GM19025 (cell line): ENCODE results near the gene BBS9.

Experiments
- ATAC-seq: cut with Tn5 transposase; IDR thresholded peaks from one replicate; pipeline ENCODE4 v1.9.1; 2021; ENCODE audit warnings: mild to moderate bottlenecking, low read depth, moderate library complexity; ENCODE audit not compliant: unreplicated experiment

The BBS9 gene

GRCh38 chr7:33422141-33422540, 292.8 kb downstream of the BBS9 start:
- ATAC-seq: no peak

DNA sequence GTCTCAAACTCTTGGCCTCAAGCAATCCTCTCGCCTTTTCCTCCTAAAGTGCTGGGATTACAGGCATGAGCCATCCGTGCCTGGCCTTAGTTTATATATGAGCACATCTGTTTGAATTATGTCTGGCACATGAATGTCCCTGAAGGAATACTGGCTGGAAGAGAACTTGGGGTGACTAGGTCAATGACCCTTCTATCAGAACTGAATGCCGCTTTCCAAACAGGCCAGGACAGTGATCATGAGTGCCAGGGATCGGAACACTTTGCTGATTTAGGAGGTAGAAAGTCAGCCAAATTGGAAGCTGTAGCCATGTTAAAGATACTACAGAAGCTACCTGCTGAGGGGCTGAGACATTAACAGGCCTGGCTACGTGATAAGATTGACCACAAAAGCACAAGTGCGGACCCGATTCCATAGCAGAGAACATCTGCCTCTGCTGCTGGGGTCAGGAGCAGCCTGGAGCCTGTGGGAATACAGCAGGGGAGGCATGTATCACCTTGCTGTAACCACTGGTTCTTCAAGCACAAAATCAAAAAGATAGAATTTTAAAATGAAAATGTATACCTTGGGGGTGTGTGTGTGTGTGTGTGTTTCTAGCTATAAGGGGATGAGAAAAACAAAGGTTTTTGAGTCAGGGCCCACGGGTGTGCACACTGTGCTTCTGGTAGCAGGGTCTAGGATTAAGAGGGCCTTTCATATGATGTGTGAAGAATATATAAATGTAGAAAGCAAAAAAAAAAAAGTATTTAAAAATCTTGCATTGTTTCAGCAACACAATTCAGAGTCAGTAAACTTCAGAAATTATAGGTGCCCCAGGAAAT, 293.7 kb downstream of the BBS9 start:
- ATAC-seq: no peak

DNA sequence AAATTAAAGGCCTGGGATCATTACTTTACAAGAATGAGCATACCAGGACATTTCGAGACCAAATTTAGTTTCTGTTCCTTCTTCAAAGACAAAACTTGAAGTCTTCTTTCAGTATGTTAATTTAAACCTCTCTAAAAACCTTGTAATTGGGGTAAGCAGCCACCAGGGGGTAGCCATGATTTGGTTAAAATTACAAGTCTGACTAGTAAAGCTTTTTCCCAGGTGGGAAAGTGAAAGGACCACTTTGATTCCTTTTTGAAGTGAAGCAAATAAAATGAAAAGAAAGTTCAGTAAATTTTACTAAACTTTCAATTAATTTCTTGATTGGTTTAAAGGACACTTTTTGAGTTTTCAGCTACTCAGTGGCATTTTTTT, 294.3 kb downstream of the BBS9 start:
- no peak for ATAC-seq

DNA sequence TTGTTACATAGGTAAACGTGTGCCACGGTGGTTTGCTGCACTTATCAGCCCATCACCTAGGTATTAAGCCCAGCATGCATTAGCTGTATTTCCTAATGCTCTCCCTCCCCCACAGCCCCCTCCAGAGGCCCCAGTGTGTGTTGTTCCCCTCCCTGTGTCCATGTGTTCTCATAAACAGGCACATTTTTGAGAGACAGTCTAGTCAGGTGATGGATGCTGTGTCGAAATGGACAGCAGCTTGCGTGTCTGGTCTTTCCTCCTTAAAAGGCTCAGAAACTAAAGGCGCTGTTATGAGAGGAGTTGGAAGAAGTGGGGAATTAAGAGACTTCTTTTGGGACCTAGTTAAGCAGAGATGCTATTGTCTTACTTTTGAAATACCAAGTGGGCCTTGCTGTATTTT, 296.0 kb downstream of the BBS9 start:
- no peak for ATAC-seq

GRCh38 chr7:33425929-33426678, 296.7 kb downstream of the BBS9 start:
- ATAC-seq: no peak

DNA sequence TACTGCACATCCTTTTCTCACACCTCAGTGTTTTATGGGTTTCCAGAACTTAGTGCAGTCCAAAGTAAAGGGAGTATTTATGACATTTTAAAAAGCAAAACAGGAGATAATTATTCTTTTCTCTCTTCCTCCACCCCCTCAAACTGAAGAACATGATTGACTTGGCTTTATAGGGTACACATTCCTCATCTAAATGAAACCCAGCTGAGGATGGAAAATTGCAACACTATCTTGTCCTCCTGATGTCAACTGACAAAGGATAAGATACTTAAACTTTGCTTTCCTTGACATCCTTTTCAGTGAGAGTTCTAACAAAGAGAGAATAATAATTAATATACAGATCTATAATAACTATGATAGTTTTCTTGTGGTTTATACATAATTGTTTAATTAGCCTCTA, 299.1 kb downstream of the BBS9 start:
- no peak for ATAC-seq

DNA sequence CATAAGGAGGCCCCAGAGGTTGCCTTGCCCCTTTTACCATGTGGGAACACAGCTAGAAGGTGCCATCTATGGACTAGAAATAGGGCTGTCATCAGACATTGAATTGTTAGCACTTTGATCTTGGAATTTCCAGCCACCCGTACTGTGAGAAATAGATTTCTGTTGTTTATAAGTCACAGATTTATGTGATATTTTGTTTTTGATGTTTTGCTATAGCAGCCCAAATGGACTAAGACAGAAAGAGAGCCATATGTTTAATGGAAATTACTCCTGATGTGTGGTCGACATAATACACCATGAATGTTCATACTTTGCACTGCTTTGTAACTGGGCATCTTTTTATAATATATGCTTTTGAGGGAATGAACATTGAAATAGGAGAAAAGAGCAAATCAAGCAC, 302.2 kb downstream of the BBS9 start:
- no peak for ATAC-seq

- ATAC-seq: no peak
Measured at GRCh38 chr7:33432821-33433220, 303.5 kb downstream of the BBS9 start.

DNA sequence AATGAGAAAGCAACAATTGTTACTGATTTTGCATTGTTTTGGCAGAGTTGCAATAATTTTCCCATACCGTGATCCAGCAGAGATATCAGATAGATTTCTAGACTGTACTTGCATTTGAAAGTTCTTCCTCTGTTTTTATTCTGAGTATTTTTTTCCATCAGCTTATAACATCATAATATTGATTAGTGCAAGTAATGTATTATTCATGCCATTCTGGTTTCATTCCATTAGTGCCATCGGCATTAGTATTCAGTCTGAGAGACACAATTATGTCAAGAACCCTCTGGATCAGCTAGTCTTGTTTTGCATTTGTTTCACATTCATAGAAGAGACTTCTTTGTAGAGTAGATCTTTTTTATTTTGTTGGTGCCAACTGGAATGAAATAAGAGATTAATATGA, 304.0 kb downstream of the BBS9 start:
- no peak for ATAC-seq

- no peak for ATAC-seq
Measured at GRCh38 chr7:33444511-33444910, 315.1 kb downstream of the BBS9 start.

GRCh38 chr7:33446551-33446950, 317.2 kb downstream of the BBS9 start:
- no peak for ATAC-seq

DNA sequence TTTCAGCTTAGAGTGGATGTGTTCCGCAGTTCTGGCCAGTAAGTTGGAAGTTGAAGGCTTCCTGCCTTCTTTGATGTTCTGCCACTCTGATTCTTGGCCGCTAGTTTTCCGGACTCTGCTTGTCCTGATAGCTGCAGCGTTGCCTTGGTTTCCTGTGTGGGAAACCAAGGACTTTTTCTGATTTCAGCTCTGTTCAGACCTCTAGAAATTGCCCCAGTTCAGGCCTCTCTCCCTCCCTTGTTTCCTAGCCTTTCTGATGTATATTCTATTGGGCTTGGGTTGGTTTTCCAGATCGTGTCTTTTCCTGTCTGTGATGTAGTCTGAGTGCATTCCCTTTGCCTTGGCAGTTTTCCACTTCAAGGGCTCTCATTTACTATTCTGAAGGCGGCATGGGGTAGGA, 318.7 kb downstream of the BBS9 start:
- ATAC-seq: no peak

- ATAC-seq: no peak
Measured at GRCh38 chr7:33449847-33450246, 320.5 kb downstream of the BBS9 start.

- no peak for ATAC-seq
Measured at GRCh38 chr7:33452805-33453502, 323.6 kb downstream of the BBS9 start.

- no peak for ATAC-seq
Measured at GRCh38 chr7:33457039-33457438, 327.7 kb downstream of the BBS9 start.

DNA sequence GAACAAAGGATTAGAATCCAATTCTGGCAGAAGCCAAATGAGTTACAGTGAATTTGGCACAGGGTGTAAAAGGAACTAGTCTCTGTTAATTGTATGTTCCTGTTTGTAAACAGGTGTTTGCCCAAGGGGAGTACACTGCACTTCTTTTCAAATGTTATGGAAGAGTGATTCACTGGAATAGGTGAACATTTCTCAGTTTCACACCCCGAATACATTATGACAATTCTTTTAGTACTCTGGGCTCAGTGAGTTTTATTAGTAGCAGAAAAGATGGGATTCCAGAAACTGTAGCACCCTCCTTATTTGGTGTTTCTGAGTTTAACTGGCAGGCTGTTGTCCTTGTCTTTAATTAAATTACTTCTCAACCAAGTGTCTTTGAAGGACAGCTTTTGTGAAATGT, 329.2 kb downstream of the BBS9 start:
- ATAC-seq: no peak

- ATAC-seq: no peak
Measured at GRCh38 chr7:33459340-33459751, 330.0 kb downstream of the BBS9 start.

DNA sequence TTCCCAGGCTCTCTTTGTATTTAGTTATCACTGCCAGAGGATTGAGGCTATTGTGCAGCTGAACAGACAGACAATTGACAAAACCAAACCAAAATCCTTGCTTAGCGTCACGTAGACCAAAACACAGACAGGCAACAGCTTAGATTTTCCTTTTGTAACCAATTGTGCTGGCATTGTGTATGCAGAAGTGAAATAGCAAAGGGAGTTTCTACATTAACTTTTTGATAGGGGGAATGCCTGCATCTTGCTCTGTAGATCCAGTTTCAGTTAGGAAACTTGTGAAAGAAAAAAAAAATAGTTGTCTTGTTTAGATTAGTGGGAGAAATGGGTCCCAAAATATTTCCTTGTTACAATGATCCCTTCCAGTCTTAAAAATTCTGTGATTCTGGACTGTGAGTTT, 333.8 kb downstream of the BBS9 start:
- no peak for ATAC-seq

- no peak for ATAC-seq
Measured at GRCh38 chr7:33466203-33466602, 336.8 kb downstream of the BBS9 start.

DNA sequence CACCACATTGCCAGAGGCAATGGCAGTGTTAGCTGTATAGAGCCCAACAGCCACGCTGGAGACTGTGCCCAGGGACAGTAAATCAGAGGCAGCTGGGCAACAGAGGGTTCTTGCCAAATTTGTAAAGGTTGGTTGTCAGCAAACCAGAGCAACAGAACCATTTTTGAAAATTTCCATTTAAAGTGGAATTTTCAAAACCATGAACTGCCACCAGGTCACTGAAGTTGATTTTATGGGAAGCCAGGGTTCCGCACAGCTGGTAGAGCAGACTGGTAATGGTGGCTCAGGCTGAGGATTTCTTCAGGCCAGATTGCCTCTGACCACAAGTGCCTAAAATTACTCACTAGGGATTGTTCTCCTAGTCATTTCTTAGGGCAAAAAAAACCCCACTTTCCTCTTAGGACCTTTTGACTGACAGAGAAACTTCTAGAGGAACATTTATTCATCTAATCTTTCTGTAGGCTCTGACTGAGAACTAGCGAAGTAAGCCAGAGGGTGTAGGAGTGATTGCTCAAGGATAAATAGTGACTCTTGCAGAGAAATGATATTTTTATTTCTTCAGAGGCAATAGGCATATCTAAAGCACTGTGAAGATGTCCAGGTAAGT, 342.4 kb downstream of the BBS9 start:
- no peak for ATAC-seq
